HepG2 (cell line): ENCODE data around the gene KLHDC8B. TPM values are rescaled to one million over a fixed set of nuclear protein-coding genes. Genes with fewer than 3 reads are reported as not detected.

Experiments
- EED ChIP-seq: sonication (generic); formaldehyde crosslinking; IDR thresholded peaks from 2 replicates; pipeline ENCODE4 v1.5.0; 2020; ENCODE audit warnings: mild to moderate bottlenecking, missing genetic modification reagents
- FOSL1 ChIP-seq: sonication (generic); formaldehyde crosslinking; IDR thresholded peaks from 2 replicates; pipeline ENCODE4 v1.9.0; 2021; ENCODE audit warnings: missing genetic modification reagents, borderline replicate concordance
- HOXA9 ChIP-seq: sonication (generic); formaldehyde crosslinking; IDR thresholded peaks from 2 replicates; pipeline ENCODE4 v1.8.1; 2022; ENCODE audit warnings: missing genetic modification reagents, mild to moderate bottlenecking, moderate library complexity, borderline replicate concordance
- KDM4B ChIP-seq: sonication (generic); formaldehyde crosslinking; IDR thresholded peaks from 2 replicates; pipeline ENCODE4 v1.4.0; 2020; ENCODE audit warnings: missing genetic modification reagents
- NONO ChIP-seq, 2 experiments: fragments of 450-650 bp in 1 of 2; sonication (generic) in 1 of 2; formaldehyde crosslinking in 1 of 2; IDR thresholded peaks in 1 of 2; conservative IDR thresholded peaks in 1 of 2; 2 replicates each; pipeline versions ENCODE4 v1.6.1 to v1.8.0; 2017 to 2022; ENCODE audit warnings: mild to moderate bottlenecking in 1 of 2, missing genetic modification reagents in 1 of 2, moderate library complexity in 1 of 2
- PATZ1 ChIP-seq: sonication (generic); formaldehyde crosslinking; IDR thresholded peaks from 2 replicates; pipeline ENCODE4 v1.4.0; 2020; ENCODE audit warnings: missing genetic modification reagents
- PRDM4 ChIP-seq: sonication (generic); formaldehyde crosslinking; IDR thresholded peaks from 2 replicates; pipeline ENCODE4 v1.9.0; 2021; ENCODE audit warnings: missing genetic modification reagents, borderline replicate concordance
- SP4 ChIP-seq: sonication (generic); formaldehyde crosslinking; IDR thresholded peaks from 2 replicates; pipeline ENCODE4 v1.8.1; 2023; ENCODE audit warnings: mild to moderate bottlenecking, missing genetic modification reagents
- SSRP1 ChIP-seq: IDR thresholded peaks from 2 replicates; pipeline ENCODE4 v1.6.1; 2016; ENCODE audit warnings: control low read depth
- STAG1 ChIP-seq: sonication (generic); formaldehyde crosslinking; IDR thresholded peaks from 2 replicates; pipeline ENCODE4 v1.4.0; 2020; ENCODE audit warnings: missing genetic modification reagents
- SUZ12 ChIP-seq: fragments of 150-350 bp; IDR thresholded peaks from 2 replicates; pipeline ENCODE4 v1.6.1; 2014; ENCODE audit warnings: low read depth, low read length
- ZKSCAN5 ChIP-seq: sonication (generic); formaldehyde crosslinking; IDR thresholded peaks from 2 replicates; pipeline ENCODE4 v1.5.1; 2020; ENCODE audit warnings: mild to moderate bottlenecking, missing genetic modification reagents
- ZNF207 ChIP-seq: fragments of 450-650 bp; IDR thresholded peaks from 2 replicates; pipeline ENCODE4 v1.6.1; 2016; ENCODE audit warnings: antibody characterized with exemption, borderline replicate concordance
- ZNF839 ChIP-seq: sonication (generic); formaldehyde crosslinking; IDR thresholded peaks from 2 replicates; pipeline ENCODE4 v1.4.0; 2020; ENCODE audit warnings: missing genetic modification reagents, mild to moderate bottlenecking, borderline replicate concordance
- polyA plus RNA-seq, 8 experiments: library from polyadenylated mRNA; depleted of rRNA in 3 of 8; stranded (reverse) in 7 of 8; unstranded in 1 of 8; fragments of >200 nt; fragmentation: Illumina TruSeq in 4 of 8; extraction: Trizol in 4 of 8; gene quantifications; 2 replicates each; pipeline versions ENCODE4 v1.2.1 to v1.2.3, GENCODE V29; 2011 to 2016; ENCODE audit warnings: low read depth in 4 of 8, missing spikeins in 1 of 8, mixed read lengths in 1 of 8; ENCODE audit not compliant: insufficient read depth in 1 of 8
- total RNA-seq, 5 experiments: library from RNA; depleted of rRNA; stranded (reverse); fragments of >200 nt; fragmentation: Illumina TruSeq; extraction: Trizol; gene quantifications; 2 replicates each; pipeline ENCODE4 v1.2.3, GENCODE V29; 2016; ENCODE audit warnings: low read depth in 1 of 5
- TF ChIP-seq, protein P1 (sequence below): sonication (generic); formaldehyde crosslinking; IDR thresholded peaks from 2 replicates; pipeline ENCODE4 v1.4.0; 2020; ENCODE audit warnings: mild to moderate bottlenecking, missing genetic modification reagents, borderline replicate concordance
- TF ChIP-seq, protein P2 (sequence below): sonication (generic); formaldehyde crosslinking; IDR thresholded peaks from 2 replicates; pipeline ENCODE4 v1.5.0; 2020; ENCODE audit warnings: mild to moderate bottlenecking, missing genetic modification reagents

KLHDC8B gene
- total and polyA plus RNA-seq, 2 of the 13 experiments (the other 11 are each of a cell fraction or from before 2014, with no cell fraction given) = 17.2 to 17.8 TPM

DNA sequence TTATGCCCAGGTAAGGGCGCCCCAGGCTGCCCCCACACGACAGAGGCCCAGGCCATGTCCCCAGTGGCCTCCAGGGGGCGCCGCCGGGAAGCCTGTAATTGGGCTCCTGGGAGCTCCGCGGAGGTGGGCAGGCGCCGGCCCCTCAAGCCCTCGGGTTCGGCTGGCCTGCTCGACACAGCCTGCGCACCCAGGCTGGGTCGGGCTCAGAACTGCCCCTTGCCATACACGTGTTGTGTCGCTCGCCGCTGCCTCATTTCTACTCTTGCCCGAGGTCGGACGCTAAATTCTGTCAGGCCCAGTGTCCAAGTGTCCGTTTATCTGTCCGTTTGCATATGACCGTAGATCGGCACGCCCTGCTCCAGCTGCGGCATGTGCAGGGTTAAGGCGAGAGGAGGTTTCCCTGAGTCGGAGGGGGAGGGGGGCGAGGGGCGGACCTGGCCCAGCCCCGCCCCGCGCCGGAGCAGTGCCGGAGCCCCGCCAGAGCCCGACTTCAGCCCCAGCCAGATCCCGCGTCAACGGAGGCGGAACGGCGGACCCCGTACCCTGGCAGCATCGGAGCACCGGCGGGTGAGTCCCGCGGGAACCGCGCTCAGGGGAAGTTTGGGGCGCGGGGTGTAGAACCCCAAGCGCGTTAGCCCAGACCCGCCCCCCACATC, at the start of gene KLHDC8B (continued):
- no peak for TF ChIP-seq NONO (IDR thresholded peaks at IDR 0.05)
- peak; percentile 73; the same call in 1 of the 2 replicates for TF ChIP-seq NONO (CRISPR knock-in tag; conservative IDR thresholded peaks at IDR 0.05)
- peak; percentile 72; the same call in 1 of the 2 replicates for TF ChIP-seq HOXA9
- peak; percentile 71 for TF ChIP-seq STAG1 (CRISPR knock-in tag)
- TF ChIP-seq KDM4B (CRISPR knock-in tag) = peak; percentile 61; the same call in 1 of the 2 replicates
- peak; percentile 51; the same call in 1 of the 2 replicates for TF ChIP-seq ZNF839 (CRISPR knock-in tag)
- TF ChIP-seq SUZ12 = no peak
- no peak for TF ChIP-seq PRDM4
- TF ChIP-seq FOSL1 (CRISPR knock-in tag) = no peak; the same call in 1 of the 2 replicates
- no peak for TF ChIP-seq ZKSCAN5
- no peak for TF ChIP-seq ZNF207
- TF ChIP-seq PATZ1 (CRISPR knock-in tag) = peak; percentile 81; the same call in 1 of the 2 replicates
- TF ChIP-seq, protein P1, sequence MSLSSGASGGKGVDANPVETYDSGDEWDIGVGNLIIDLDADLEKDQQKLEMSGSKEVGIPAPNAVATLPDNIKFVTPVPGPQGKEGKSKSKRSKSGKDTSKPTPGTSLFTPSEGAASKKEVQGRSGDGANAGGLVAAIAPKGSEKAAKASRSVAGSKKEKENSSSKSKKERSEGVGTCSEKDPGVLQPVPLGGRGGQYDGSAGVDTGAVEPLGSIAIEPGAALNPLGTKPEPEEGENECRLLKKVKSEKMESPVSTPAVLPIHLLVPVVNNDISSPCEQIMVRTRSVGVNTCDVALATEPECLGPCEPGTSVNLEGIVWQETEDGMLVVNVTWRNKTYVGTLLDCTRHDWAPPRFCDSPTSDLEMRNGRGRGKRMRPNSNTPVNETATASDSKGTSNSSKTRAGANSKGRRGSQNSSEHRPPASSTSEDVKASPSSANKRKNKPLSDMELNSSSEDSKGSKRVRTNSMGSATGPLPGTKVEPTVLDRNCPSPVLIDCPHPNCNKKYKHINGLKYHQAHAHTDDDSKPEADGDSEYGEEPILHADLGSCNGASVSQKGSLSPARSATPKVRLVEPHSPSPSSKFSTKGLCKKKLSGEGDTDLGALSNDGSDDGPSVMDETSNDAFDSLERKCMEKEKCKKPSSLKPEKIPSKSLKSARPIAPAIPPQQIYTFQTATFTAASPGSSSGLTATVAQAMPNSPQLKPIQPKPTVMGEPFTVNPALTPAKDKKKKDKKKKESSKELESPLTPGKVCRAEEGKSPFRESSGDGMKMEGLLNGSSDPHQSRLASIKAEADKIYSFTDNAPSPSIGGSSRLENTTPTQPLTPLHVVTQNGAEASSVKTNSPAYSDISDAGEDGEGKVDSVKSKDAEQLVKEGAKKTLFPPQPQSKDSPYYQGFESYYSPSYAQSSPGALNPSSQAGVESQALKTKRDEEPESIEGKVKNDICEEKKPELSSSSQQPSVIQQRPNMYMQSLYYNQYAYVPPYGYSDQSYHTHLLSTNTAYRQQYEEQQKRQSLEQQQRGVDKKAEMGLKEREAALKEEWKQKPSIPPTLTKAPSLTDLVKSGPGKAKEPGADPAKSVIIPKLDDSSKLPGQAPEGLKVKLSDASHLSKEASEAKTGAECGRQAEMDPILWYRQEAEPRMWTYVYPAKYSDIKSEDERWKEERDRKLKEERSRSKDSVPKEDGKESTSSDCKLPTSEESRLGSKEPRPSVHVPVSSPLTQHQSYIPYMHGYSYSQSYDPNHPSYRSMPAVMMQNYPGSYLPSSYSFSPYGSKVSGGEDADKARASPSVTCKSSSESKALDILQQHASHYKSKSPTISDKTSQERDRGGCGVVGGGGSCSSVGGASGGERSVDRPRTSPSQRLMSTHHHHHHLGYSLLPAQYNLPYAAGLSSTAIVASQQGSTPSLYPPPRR (CRISPR knock-in tag) = peak; percentile 31; the same call in 1 of the 2 replicates
- TF ChIP-seq, protein P2, sequence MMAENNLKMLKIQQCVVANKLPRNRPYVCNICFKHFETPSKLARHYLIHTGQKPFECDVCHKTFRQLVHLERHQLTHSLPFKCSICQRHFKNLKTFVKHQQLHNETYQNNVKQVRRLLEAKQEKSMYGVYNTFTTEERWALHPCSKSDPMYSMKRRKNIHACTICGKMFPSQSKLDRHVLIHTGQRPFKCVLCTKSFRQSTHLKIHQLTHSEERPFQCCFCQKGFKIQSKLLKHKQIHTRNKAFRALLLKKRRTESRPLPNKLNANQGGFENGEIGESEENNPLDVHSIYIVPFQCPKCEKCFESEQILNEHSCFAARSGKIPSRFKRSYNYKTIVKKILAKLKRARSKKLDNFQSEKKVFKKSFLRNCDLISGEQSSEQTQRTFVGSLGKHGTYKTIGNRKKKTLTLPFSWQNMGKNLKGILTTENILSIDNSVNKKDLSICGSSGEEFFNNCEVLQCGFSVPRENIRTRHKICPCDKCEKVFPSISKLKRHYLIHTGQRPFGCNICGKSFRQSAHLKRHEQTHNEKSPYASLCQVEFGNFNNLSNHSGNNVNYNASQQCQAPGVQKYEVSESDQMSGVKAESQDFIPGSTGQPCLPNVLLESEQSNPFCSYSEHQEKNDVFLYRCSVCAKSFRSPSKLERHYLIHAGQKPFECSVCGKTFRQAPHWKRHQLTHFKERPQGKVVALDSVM (CRISPR knock-in tag) = peak; percentile 58; the same call in 1 of the 2 replicates
- no peak for TF ChIP-seq SSRP1
- TF ChIP-seq EED (CRISPR knock-in tag) = no peak; the same call in 1 of the 2 replicates
- peak; percentile 59; the same call in 1 of the 2 replicates for TF ChIP-seq SP4
